Activated T-helper 17 cell treated with anti-CD3 and anti-CD28 coated beads, Interleukin-2, amount 50 U/mL, for 72 hours (primary cell): ENCODE measurements around the gene SPINK1. TPM values are rescaled to one million over a fixed set of nuclear protein-coding genes. Genes with fewer than 3 reads are reported as not detected.
"Not testable (repeated sequence)": the region's sequence is repeated elsewhere in the genome, so short reads cannot be mapped to it uniquely, and the experiment has no call there.

Experiments used
- ATAC-seq: fragments of 150-1000 bp; cut with Tn5 transposase; replicated peaks from 2 replicates; pipeline ENCODE4 v1.10.0; 2021; ENCODE audit warnings: mild to moderate bottlenecking, moderate library complexity
- H3K27ac Mint-ChIP-seq: one replicate; pipeline ENCODE4 v1.8.0; 2022; ENCODE audit warnings: mixed read lengths
- H3K27me3 Mint-ChIP-seq: one replicate; pipeline ENCODE4 v1.8.0; 2022; ENCODE audit warnings: mixed read lengths
- H3K36me3 Mint-ChIP-seq: one replicate; pipeline ENCODE4 v1.8.0; 2022; ENCODE audit warnings: low read depth, mild to moderate bottlenecking, mixed read lengths
- H3K4me1 Mint-ChIP-seq: one replicate; pipeline ENCODE4 v1.8.0; 2022; ENCODE audit warnings: mixed read lengths
- H3K4me3 Mint-ChIP-seq: one replicate; pipeline ENCODE4 v1.8.0; 2022; ENCODE audit warnings: mild to moderate bottlenecking, mixed read lengths
- H3K9me3 Mint-ChIP-seq: one replicate; pipeline ENCODE4 v1.8.0; 2022; ENCODE audit warnings: mixed read lengths
- total RNA-seq, 2 donors: library from RNA; stranded (reverse); gene quantifications; one replicate each; pipeline ENCODE4 v1.2.3, GENCODE V29; 2022

SPINK1 gene
- total RNA-seq, 2 donors from 2014 or later: not detected

DNA sequence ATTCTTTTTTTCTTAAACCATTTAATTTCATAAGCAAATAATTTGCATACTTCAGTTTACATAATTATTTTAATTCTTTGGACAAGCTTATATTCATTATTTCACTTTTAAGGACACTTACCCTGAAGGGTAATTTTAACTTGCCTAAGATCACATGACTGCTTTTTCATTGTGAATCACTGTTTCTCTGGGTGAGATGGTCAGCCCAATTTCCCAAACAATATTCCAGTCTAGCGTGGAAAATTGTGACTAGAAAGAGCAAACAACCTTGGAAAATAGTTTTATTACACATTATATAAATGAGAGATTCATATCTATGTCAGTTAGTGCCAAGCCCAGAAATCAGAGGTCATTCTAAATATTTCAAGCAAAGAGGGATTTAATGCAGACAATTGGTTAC is 27.5 kb downstream of the SPINK1 start:
- no peaks in the 10 kb centered on the region for H3K9me3 Mint-ChIP-seq
- H3K4me3 Mint-ChIP-seq: no peak overlapping the region
- peaks cover 6% of the 10 kb centered on the region for H3K27me3 Mint-ChIP-seq
- H3K36me3 Mint-ChIP-seq: no peaks in the 10 kb centered on the region
- no peak for ATAC-seq
- no peak overlapping the region for H3K27ac Mint-ChIP-seq
- no peaks in the 10 kb centered on the region for H3K4me1 Mint-ChIP-seq

GRCh38 chr5:147803161-147803560 is 28.3 kb downstream of the SPINK1 start:
- ATAC-seq, H3K27ac Mint-ChIP-seq, H3K36me3 Mint-ChIP-seq, H3K4me3 Mint-ChIP-seq, H3K4me1 Mint-ChIP-seq, H3K9me3 Mint-ChIP-seq, H3K27me3 Mint-ChIP-seq: not testable (repeated sequence)

DNA sequence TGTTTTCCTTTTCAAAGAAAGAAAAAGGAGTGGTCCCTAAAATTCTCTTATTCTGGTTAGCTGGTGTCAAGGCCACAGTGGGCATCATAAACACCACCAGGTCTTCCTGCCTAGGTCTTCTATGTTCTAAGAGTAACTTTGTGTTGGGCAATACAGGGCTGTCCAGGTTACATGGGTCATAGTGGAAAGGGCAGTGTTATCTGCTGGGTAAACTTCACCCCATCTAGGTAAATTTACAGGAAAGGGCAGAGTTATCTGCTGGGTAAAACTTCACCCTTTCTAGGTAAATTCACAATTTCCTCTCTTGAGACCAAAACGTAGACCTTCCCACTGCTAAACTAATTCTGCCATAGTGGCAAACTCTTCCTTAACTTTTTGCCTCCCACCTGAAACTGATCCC is 30.0 kb downstream of the SPINK1 start:
- peaks cover 6% of the 10 kb centered on the region for H3K27me3 Mint-ChIP-seq
- no peak for ATAC-seq
- no peaks in the 10 kb centered on the region for H3K4me1 Mint-ChIP-seq
- H3K36me3 Mint-ChIP-seq: no peaks in the 10 kb centered on the region
- no peak overlapping the region for H3K4me3 Mint-ChIP-seq
- H3K9me3 Mint-ChIP-seq: no peaks in the 10 kb centered on the region
- no peak overlapping the region for H3K27ac Mint-ChIP-seq

- H3K4me3 Mint-ChIP-seq: no peak overlapping the region
- H3K9me3 Mint-ChIP-seq: no peaks in the 10 kb centered on the region
- no peak for ATAC-seq
- peaks cover 6% of the 10 kb centered on the region for H3K27me3 Mint-ChIP-seq
- no peaks in the 10 kb centered on the region for H3K4me1 Mint-ChIP-seq
- H3K27ac Mint-ChIP-seq: no peak overlapping the region
- H3K36me3 Mint-ChIP-seq: no peaks in the 10 kb centered on the region
These were observed 31.0 kb downstream of the SPINK1 start for GRCh38 chr5:147800491-147800890.

DNA sequence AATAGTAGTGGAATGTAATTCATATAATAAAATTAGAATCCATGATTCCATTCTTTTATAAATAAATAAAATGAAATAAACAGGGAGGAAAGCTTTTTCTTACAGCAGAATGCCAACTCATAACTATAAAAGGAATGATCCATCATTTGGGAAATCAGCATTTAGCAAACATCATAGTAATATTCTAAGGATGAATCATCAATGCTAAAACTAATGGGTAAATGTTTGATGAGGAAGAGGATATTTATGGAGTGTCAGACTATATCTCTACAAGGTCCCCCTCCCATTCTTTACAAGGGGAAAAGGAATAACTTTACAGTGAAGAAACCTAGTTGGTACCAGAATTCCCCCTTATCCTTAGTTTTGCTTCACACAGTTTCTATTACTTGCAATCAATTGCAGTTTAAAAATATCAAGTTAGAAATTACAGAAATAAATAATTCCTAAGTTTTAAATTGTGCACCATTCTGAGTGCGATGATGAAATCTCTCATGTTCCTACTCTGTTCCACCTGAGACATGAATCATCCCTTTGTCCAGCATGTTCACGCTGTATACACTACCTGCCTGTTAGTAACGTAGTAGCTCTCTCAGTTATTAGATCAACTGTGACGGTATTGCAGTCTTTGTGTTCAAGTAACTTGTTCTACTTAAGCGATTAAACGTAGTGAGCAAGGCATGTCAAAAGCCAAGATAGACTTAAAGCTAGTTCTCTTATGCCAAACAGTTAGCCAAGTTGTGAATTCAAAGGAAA is 34.7 kb downstream of the SPINK1 start:
- no peak for ATAC-seq
- H3K9me3 Mint-ChIP-seq: no peaks in the 10 kb centered on the region
- H3K4me3 Mint-ChIP-seq: no peak overlapping the region
- H3K36me3 Mint-ChIP-seq: no peaks in the 10 kb centered on the region
- H3K27ac Mint-ChIP-seq: no peak overlapping the region
- H3K27me3 Mint-ChIP-seq: peaks cover 6% of the 10 kb centered on the region
- H3K4me1 Mint-ChIP-seq: no peaks in the 10 kb centered on the region

DNA sequence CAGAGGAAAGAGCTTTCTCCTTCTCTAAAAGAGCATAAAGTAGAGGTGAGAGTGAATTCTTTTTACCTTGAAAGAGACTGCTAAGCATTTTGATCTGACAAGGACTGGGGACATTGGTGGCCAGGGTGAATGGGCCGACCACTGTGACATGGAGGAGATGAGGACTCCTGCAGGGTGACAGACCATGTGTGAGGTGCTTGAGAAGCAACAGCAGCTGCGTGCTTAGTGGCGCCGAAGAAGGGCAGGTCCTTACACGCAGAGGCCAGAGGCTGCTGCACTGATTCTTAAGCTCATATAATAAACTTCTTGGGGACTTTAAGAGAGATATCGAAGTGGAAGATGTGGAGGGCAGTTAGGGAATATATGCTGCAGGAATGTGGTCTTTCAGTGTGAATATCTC is 40.3 kb downstream of the SPINK1 start:
- Mint-ChIP-seq H3K36me3 (no peaks in the 10 kb centered on the region), H3K27ac (no peak overlapping the region), H3K4me1 (peaks cover 6% of the 10 kb centered on the region), H3K9me3 (no peaks in the 10 kb centered on the region), H3K27me3 (no peaks in the 10 kb centered on the region), H3K4me3 (no peak overlapping the region)
- ATAC-seq: no peak

GRCh38 chr5:147789820-147790219 is 41.7 kb downstream of the SPINK1 start:
- no peaks in the 10 kb centered on the region for H3K27me3 Mint-ChIP-seq
- peaks cover 6% of the 10 kb centered on the region for H3K4me1 Mint-ChIP-seq
- H3K36me3 Mint-ChIP-seq: no peaks in the 10 kb centered on the region
- H3K4me3 Mint-ChIP-seq: no peak overlapping the region
- no peak overlapping the region for H3K27ac Mint-ChIP-seq
- no peaks in the 10 kb centered on the region for H3K9me3 Mint-ChIP-seq
- no peak for ATAC-seq

GRCh38 chr5:147788023-147788422 is 43.4 kb downstream of the SPINK1 start:
- peak; percentile 31 for ATAC-seq
- Mint-ChIP-seq H3K27me3 (no peaks in the 10 kb centered on the region), H3K36me3 (no peaks in the 10 kb centered on the region), H3K4me3 (no peak overlapping the region), H3K9me3 (no peaks in the 10 kb centered on the region), H3K27ac (no peak overlapping the region), H3K4me1 (peaks cover 6% of the 10 kb centered on the region)

GRCh38 chr5:147786142-147786541 is 45.3 kb downstream of the SPINK1 start:
- no peak overlapping the region for H3K4me3 Mint-ChIP-seq
- H3K9me3 Mint-ChIP-seq: no peaks in the 10 kb centered on the region
- no peaks in the 10 kb centered on the region for H3K27me3 Mint-ChIP-seq
- ATAC-seq: no peak
- peaks cover 11% of the 10 kb centered on the region for H3K4me1 Mint-ChIP-seq
- no peaks in the 10 kb centered on the region for H3K36me3 Mint-ChIP-seq
- no peak overlapping the region for H3K27ac Mint-ChIP-seq

DNA sequence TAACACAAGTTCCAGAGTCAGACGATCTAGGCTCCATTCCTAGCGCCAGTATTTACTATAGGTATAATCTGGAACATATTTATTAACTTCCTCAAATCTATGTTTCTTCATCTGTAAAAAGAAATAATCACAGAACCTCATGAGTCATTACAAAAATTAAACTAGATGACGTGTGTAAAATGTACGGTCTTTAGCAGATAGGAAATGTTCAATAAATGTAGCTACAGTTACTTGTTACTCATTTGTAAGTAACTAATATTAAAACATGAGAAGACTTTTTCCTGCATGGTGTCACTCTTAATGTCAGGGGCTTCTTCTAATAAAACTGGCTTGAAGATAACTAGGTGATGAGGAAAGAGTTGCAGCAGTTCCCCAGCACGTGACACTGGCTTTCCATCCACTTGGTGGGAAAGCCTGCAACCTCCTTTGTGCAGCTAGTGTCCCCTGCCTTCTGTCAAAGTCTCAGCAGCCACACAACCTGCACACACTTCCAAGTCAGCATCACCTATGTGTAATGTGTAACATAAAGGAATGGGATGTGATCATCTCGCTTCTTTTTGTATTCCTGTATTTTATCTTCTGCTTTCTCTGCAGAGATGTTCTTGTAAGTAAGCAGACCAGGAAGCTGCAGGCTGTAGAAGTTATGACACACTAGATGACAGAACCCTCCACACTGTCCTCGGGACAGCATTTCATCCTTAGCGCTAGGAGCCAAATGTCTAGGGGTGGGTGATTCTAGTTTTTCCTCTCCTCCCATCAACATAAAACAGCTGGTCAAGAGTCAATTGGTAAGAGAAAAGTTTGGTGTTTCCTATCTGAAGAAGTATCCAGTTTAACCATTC is 47.1 kb downstream of the SPINK1 start:
- H3K27me3 Mint-ChIP-seq: no peaks in the 10 kb centered on the region
- H3K4me1 Mint-ChIP-seq: peaks cover 11% of the 10 kb centered on the region
- no peak for ATAC-seq
- H3K4me3 Mint-ChIP-seq: no peak overlapping the region
- no peaks in the 10 kb centered on the region for H3K9me3 Mint-ChIP-seq
- H3K27ac Mint-ChIP-seq: no peak overlapping the region
- H3K36me3 Mint-ChIP-seq: no peaks in the 10 kb centered on the region

DNA sequence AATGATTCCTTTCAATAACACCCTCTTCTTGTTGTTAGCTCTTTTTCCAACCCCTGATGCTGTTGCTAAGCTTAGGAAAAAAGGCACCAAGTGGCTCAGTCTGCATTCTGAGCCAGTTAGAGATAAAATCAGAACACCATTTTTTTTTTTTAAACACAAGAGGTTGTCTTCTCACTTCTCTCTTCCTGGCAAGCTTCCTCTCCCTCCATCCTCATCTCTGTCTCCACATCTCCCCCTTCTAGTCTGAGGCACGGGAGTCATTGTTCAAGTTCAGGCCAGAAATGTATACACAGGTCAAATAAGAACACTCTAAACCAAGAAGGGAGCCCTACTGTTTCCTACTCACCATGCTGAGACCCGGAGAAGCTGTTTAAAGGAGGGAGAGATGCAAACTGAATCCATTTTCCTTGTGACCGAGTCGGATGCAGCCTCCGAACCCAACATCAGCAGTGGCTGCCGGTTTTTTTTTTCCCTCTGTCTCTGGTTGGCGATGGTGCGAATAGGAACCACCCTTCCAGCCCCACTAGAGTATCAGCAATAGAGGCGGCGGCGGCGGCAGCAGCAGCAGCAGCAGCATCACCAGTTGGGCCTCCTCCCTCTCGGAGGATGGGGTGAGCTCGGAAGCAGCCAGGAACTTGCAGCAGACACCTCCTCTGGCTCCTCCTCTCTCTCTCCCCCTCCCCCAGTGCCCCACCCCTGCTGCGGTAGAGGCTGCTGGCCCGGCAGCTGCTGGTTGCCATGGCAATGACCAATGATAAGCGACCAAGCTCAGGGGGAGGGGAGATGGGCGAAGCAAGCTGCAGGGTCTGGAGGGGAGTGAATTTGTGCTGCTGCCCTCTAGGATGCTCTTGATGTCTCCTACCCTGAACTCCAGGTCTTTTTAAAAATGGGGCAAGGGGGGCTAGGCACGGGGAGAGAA is 49.1 kb downstream of the SPINK1 start, which contains the start of gene JAKMIP2:
TSS of gene JAKMIP2 (minus strand) at position 619 of the 919 bp plus-strand sequence. CDS start 110,922 bp downstream, outside the sequence.
- H3K27me3 Mint-ChIP-seq: no peaks in the 10 kb centered on the region
- H3K4me3 Mint-ChIP-seq: peak within 1 kb of the TSS; percentile 94
- H3K27ac Mint-ChIP-seq: peak within 1 kb of the TSS; percentile 94
- H3K4me1 Mint-ChIP-seq: peaks cover 5% of the 10 kb centered on the region
- no peaks in the 10 kb centered on the region for H3K9me3 Mint-ChIP-seq
- peak; percentile 94 for ATAC-seq
- H3K36me3 Mint-ChIP-seq: no peaks in the 10 kb centered on the region

DNA sequence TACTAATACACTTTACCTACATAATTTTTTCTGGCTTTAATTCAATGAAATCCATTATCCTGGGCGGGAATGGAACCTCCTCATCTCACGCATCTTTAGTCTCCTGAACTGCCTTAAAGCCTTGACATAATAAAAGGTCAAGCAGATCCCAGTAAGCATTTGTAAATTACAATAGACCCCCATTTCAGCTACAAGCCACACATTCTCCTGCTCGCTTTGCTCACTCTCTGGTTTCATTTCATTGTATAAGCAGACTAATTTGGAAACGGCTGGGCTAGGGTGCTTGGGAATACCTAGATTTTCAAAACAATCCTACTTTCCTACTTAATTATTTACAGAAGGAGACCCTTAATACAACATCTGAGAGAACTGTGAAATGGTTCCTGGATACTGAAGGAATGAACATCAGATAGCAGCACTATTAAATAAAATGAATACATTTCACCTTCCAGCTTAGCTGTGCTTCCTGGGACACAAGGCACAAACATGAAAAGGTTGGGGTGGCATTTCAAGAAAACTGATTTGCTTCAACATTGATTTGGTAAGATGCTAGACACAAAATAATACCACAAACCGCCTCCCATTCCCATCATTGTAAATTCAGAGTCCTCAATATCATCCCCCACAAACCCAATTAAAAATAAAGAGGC is 50.4 kb downstream of the SPINK1 start:
- Mint-ChIP-seq H3K9me3 (no peaks in the 10 kb centered on the region), H3K27me3 (no peaks in the 10 kb centered on the region), H3K4me3 (peak overlapping the region; percentile 94), H3K36me3 (no peaks in the 10 kb centered on the region), H3K27ac (peak overlapping the region; percentile 94), H3K4me1 (peaks cover 5% of the 10 kb centered on the region)
- no peak for ATAC-seq

- ATAC-seq: no peak
- Mint-ChIP-seq H3K9me3 (no peaks in the 10 kb centered on the region), H3K27ac (no peak overlapping the region), H3K27me3 (no peaks in the 10 kb centered on the region), H3K4me1 (peaks cover 5% of the 10 kb centered on the region), H3K36me3 (no peaks in the 10 kb centered on the region), H3K4me3 (peak overlapping the region; percentile 94)
These were observed 51.8 kb downstream of the SPINK1 start for GRCh38 chr5:147779694-147780093.

DNA sequence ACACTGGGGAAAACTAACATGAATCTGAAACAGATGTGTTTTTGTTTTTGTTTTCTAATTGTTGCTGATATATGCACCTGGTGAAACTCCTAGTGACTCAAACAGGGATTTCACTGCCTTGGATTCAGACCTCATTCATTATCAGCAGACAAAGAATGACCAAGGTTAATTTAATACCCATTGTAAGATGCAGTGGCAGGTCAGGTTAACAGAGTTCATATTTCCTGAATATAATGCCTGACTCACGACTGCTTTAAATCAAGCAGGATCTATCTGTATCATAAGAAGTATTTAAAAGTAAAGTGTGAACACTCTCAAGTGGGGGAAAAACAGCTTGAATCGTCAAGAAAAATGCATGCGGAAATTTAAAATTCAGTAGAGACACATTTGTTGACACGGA is 54.5 kb downstream of the SPINK1 start:
- Mint-ChIP-seq H3K36me3 (no peaks in the 10 kb centered on the region), H3K4me3 (no peak overlapping the region), H3K4me1 (peaks cover under 1% of the 10 kb centered on the region), H3K27me3 (no peaks in the 10 kb centered on the region), H3K27ac (no peak overlapping the region), H3K9me3 (no peaks in the 10 kb centered on the region)
- no peak for ATAC-seq
